Lung microvascular endothelial cell (primary cell): ENCODE data around the gene LINGO1. TPM values are rescaled to one million over a fixed set of nuclear protein-coding genes. Genes with fewer than 3 reads are reported as not detected.

Experiments
- DNase-seq, 2 donors: peaks; one replicate each; pipeline versions ENCODE4 v3.0.0 to v3.0.0-alpha.2; 2010; ENCODE audit warnings: low read depth in 2 of 2
- total RNA-seq: library from RNA; depleted of rRNA; stranded (reverse); fragments of >200 nt; gene quantifications from 2 replicates; pipeline ENCODE4 v1.2.1, GENCODE V29; 2014

The LINGO1 gene
- total RNA-seq, 1 donor from 2014 or later, result under 0.01 TPM

GRCh38 chr15:77631745-77632533, 773 bp downstream of the LINGO1 start:
- peak in 1 of 2 donors; percentile 31 for DNase-seq

DNA sequence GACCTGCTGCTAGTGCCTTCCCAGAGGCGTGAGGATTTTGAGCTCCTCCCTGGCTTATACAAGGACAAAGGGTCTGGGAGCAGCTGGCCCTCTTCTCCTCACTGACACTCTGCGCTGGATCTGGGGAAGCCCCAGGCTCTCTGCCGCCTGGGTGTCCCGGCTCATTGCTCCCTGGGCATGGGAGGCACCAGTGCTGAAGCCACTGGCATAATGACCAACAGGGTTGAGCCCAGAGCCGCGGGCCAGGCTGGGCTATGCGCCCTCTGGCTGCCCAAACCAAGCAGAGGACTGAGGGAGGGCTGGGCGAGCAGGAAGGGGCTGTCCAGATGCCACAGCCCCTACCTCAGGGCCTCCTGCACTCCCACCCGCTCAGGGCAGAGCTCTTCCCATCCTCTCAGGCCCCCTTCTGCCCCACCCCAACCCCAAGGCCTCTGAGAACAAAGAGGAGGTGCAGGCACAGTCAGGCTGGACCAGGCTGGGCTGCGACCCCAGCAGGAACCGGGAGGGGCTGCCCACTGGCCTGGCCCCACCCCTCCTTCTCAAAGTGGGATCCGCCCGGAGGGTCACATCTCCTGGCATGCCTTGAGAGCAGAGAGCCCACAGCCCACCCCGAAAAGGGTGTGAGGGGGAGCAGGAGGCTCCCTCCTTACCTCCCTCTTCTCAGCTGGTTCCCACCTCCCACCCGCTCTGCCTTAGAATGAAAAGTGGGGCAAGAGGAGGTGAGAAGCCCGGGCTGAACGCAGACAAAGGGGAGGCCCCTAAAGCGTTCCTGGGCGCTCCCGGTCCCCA, 1.6 kb downstream of the LINGO1 start:
- DNase-seq, result peak in 1 of 2 donors; percentile 47

DNA sequence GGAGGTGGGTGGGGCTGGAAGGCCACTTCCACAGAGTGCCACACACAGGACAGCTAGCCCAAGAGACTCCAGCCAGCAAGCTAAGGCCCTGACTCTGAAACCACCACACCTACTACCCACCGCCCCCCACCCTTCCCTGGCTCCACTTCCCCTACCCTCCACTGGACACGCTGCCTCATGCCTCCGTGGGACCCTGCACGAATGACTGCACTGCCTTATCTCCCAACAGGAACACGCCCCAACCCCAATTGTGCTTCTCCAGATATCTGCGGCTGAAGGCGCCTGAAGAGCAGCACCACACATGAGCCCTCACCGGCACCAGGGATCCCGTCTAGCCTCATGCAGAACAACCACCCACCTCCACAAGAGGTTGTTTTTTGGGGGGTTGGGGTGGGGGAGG, 2.7 kb downstream of the LINGO1 start:
- no peak for DNase-seq

DNA sequence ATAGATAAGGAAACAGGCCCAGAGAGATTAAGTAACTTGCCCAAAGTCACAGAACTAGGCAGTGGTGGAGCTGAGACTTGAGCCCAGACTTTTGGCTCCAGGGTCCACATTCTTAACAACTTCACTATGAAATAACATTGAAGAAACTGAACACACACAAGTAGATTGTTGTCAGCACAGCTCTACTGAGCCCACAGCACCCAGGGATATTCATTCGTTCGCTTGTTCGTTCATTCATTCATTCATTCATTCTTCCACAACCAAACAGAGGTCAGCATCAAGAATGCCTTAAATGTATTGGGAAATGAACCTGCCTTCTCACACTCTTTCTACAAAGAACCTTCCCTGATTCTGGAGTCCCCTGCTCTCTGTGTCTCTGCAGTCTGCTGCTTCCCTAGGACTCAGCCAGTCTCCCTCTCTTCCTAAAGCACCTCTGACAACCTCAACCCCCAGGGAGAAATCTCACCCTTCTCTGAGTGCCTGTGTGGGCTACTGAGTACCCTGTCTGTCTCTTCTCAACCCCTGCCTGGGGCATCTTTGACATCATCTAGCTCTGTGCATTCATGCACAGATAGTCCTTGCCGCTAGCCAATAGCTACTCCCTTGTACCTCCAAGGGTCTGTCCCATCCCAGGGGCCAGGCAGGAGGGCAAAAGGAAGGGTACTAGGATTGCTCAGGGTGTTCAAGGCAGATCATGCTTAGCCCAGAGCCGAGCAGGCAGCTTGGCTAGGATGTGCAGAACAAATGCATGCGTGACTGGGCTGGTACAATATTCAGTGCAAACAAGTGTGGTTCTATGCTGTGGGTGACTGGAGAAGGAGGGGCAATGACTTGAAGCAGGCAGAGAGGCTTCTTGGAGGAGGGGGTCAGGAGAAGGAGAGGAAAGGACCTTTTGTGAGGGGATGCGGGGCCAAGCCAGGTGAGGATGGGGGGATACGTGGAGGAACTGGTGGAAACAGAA, 3.4 kb downstream of the LINGO1 start:
- DNase-seq, result no peak

DNA sequence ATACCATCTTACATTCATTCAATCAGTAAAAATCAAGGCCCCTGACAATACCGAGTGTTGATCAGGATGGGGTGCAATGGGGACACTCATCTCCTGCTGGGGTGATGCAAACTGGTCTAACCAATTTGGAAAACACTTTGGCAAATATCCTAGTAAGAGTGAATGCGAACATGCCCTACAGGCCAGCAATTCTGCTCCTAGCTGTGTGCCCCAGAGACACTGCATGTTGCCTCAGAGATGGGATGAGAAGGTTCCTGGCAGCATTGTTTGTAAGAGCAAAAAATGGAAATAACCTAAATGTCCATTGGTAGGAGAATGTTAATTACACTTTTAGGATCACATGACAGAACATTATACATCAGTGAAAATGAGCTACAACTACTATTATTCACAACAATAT, 4.7 kb downstream of the LINGO1 start:
- DNase-seq, result no peak

- DNase-seq, result no peak
Measured at GRCh38 chr15:77627581-77627980, 5.1 kb downstream of the LINGO1 start.

GRCh38 chr15:77627067-77627466, 5.6 kb downstream of the LINGO1 start:
- DNase-seq, result no peak

GRCh38 chr15:77626002-77626401, 6.7 kb downstream of the LINGO1 start:
- no peak for DNase-seq

DNA sequence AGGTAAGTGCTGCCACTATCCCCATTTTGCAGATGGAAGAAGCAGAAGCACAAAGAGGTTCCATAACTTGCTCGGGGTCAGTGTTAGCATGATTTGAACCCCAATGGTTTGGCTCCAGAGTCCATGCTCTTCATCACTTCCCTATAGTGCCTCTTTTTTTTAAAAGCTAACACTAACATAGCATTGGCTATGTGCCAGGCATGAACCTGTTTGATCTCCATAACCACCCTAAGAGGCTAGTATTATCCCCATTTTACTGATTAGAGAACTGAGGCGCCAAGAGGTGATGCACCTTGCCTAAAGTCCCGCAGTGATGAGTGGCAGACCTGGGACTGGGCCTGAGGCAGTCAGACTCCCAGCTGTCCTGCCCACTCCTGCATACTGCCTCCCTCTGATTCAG, 7.3 kb downstream of the LINGO1 start:
- no peak for DNase-seq

DNA sequence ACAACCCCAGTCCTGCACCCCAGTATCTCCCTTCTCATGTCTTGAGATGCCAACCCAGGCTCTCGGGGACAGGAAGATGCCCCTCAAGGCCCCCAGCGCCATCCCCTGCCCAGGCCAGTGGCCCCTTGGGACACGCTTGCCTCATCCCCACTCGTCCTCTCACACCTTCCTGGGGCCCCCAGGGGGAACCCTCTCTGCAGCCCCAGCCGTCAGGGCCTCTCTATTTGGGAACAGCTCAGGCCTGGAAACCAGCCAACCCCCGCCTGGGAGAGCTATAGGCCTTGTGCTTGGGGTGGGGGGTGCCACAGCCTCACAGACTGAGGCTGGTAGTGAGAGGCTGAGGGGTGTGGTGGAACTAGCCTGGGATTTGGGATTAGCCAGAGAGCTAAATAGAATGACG, 7.8 kb downstream of the LINGO1 start:
- no peak for DNase-seq

DNA sequence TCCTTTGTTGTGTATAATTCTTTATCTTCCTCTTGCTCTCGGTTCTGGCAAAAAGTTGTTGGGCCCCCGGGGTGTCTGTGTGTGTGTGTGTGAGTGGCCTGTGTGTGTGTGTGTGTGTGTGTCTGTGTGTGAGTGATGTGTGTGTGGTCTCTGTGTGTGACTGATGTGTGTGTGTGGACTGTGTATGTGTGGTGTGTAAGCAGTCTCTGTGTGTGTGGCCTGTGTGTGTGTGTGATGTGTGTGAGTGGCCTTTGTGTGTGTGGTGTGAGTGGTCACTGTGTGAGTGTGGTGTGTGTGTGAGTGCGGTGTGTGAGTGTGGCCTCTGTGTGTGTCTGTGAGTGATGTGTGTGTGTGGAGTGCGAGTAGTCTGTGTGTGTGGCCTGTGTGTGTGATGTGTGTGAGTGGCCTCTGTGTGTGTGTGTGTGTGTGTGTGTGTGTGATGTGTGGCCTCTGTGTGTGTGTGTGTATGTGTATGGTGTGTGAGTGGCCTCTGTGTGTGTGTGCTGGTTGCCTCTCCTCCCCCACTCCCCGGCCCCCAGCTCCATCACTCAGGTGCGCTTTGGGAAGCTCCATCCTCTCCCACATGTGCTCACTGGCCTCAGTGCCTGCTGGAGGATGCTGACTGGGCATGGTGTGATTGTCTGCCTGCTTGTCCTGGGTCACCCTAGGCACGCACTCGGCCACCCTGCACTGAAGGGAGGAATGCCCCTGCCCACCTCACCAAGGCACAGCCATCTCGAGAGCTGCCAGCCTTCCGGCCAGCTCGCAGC, 8.8 kb downstream of the LINGO1 start:
- no peak for DNase-seq

- peak in 1 of 2 donors; percentile 35 for DNase-seq
Measured at GRCh38 chr15:77622934-77623754, 9.6 kb downstream of the LINGO1 start.

GRCh38 chr15:77622209-77622933, 10.3 kb downstream of the LINGO1 start:
- DNase-seq, result no peak

GRCh38 chr15:77621847-77622208, 10.9 kb downstream of the LINGO1 start:
- DNase-seq, result no peak

DNA sequence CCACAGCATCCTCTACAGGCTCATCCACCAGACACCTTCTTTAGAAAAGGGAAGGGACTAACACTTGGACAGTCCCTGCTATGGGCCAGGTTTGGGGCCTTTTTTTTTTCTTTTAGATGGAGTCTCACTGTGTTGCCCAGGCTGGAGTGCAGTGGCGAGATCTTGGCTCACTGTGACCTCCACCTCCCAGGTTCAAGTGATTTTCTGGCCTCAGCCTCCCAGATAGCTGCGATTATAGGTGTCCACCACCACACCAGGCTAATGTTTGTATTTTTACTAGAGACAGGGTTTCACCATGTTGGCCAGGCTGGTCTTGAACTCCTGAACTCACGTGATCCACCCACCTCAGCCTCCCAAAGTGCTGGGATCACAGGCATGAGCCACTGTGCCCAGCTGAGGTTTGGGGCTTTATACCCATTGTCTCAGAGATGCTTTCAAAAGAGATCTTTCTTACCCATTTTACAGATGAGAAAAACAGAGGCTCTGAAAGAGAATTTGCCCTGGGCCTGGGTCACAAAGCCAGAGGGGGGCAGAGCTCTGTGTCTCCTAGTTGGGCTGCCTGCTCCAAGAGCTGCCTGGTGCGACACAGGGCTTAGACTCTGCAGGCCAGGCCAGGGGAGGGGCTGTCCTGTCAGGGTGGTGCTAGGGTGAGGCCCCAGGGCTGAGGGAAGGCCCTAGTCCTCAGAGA, 11.6 kb downstream of the LINGO1 start:
- no peak for DNase-seq

- no peak for DNase-seq
Measured at GRCh38 chr15:77620297-77620696, 12.4 kb downstream of the LINGO1 start.

- DNase-seq, result no peak
Measured at GRCh38 chr15:77619883-77620282, 12.8 kb downstream of the LINGO1 start.

GRCh38 chr15:77617476-77618230, 15.1 kb downstream of the LINGO1 start:
- peak; percentile 24 to 45 for DNase-seq
